B cell (primary cell): Measurements from ENCODE around the gene CHPT1. TPM values are rescaled to one million over a fixed set of nuclear protein-coding genes. Genes with fewer than 3 reads are reported as not detected.
"Not testable (repeated sequence)": the region's sequence is repeated elsewhere in the genome, so short reads cannot be mapped to it uniquely, and the experiment has no call there.

ENCODE experiments used
- ATAC-seq: fragments of 200-7000 bp; cut with Tn5 transposase; one replicate; pipeline ENCODE4 v1.10.0; 2021; ENCODE audit warnings: low read depth, mild to moderate bottlenecking, moderate number of reproducible peaks, moderate library complexity
- CTCF ChIA-PET: fragments of 350-600 bp; sonication (Branson Sonifier 250); formaldehyde crosslinking; loops from one replicate; lab custom pipeline; 2021; ENCODE audit warnings: antibody characterized with exemption, inconsistent platforms; lab: Charles Lee
- POLR2A ChIA-PET: fragments of 350-600 bp; sonication (Branson Sonifier 250); formaldehyde crosslinking; loops from one replicate; lab custom pipeline; 2021; ENCODE audit warnings: antibody characterized with exemption; lab: Charles Lee
- DNase-seq: peaks from one replicate; pipeline ENCODE4 v3.0.0; 2013
- H2AFZ ChIP-seq: 2 replicates; pipeline ENCODE4 v1.6.1; 2012; ENCODE audit warnings: mild to moderate bottlenecking, low read depth, low read length; ENCODE audit not compliant: insufficient read depth, poor library complexity, severe bottlenecking
- H3K27ac ChIP-seq, 2 donors: 1 replicate in 1 of 2; 2 replicates in 1 of 2; pipeline ENCODE4 v1.5.1; 2012 to 2013; ENCODE audit warnings: low read length in 2 of 2, mild to moderate bottlenecking in 2 of 2, moderate library complexity in 1 of 2
- H3K27me3 ChIP-seq, 4 experiments: fragments of 200-600 bp in 1 of 4; sonication (generic) in 1 of 4; replicated peaks in 1 of 4; 1 replicate in 2 of 4; 2 replicates in 2 of 4; pipeline versions ENCODE4 v1.6.1 to v1.7.0; 2013 to 2016; ENCODE audit warnings: low read length in 3 of 4, mild to moderate bottlenecking in 2 of 4, mixed read lengths in 1 of 4, moderate library complexity in 1 of 4; ENCODE audit not compliant: insufficient read depth in 4 of 4, control insufficient read depth in 3 of 4; ENCODE audit errors: control extremely low read depth in 1 of 4
- H3K36me3 ChIP-seq, 2 experiments: replicated peaks in 1 of 2; 1 replicate in 1 of 2; 2 replicates in 1 of 2; pipeline versions ENCODE4 v1.6.1 to v1.7.1; 2013; ENCODE audit warnings: low read length in 1 of 2; ENCODE audit not compliant: insufficient read depth in 2 of 2, control insufficient read depth in 1 of 2; ENCODE audit errors: control extremely low read depth in 1 of 2, extremely low read depth in 1 of 2
- H3K4me1 ChIP-seq, 2 donors: fragments of 200-600 bp in 1 of 2; sonication (generic) in 1 of 2; 1 replicate in 1 of 2; 2 replicates in 1 of 2; pipeline versions ENCODE4 v1.5.1 to v1.6.1; 2013 to 2017; ENCODE audit warnings: low read length in 2 of 2; ENCODE audit not compliant: control insufficient read depth in 2 of 2, insufficient read depth in 2 of 2
- H3K4me2 ChIP-seq: replicated peaks from 2 replicates; pipeline ENCODE3; 2012; ENCODE audit warnings: mild to moderate bottlenecking, low read depth, low read length; ENCODE audit not compliant: poor library complexity, severe bottlenecking
- H3K4me3 ChIP-seq, 5 experiments: fragments of 200-600 bp in 1 of 5; sonication (generic) in 1 of 5; 1 replicate in 3 of 5; 2 replicates in 2 of 5; pipeline versions ENCODE4 v1.5.1 to v1.7.0; 2011 to 2016; ENCODE audit warnings: low read length in 4 of 5, mild to moderate bottlenecking in 4 of 5, low read depth in 2 of 5, control low read depth in 1 of 5, moderate library complexity in 1 of 5; ENCODE audit not compliant: insufficient read depth in 1 of 5; ENCODE audit errors: control extremely low read depth in 1 of 5, extremely low read depth in 1 of 5
- H3K79me2 ChIP-seq: fragments of 200-600 bp; sonication (generic); one replicate; pipeline ENCODE4 v1.6.0; 2016; ENCODE audit warnings: low read length; ENCODE audit not compliant: control insufficient read depth, insufficient read depth
- H3K9ac ChIP-seq: fragments of 200-600 bp; sonication (generic); 2 replicates; pipeline ENCODE4 v1.6.1; 2017; ENCODE audit warnings: mild to moderate bottlenecking, low read length, moderate library complexity
- H3K9me3 ChIP-seq, 3 donors: one replicate each; pipeline versions ENCODE4 v1.6.1 to v1.7.1; 2013; ENCODE audit warnings: low read length in 2 of 3; ENCODE audit not compliant: control insufficient read depth in 2 of 3, insufficient read depth in 1 of 3; ENCODE audit errors: control extremely low read depth in 1 of 3
- H4K20me1 ChIP-seq: 2 replicates; pipeline ENCODE4 v1.6.0; 2012; ENCODE audit warnings: mild to moderate bottlenecking, low read length; ENCODE audit not compliant: insufficient read depth, control insufficient read depth, poor library complexity, severe bottlenecking
- H3K27ac Mint-ChIP-seq: one replicate; pipeline ENCODE4 v1.8.0; 2021; ENCODE audit warnings: mixed read lengths
- H3K27me3 Mint-ChIP-seq: one replicate; pipeline ENCODE4 v1.8.0; 2021; ENCODE audit warnings: mixed read lengths
- H3K4me1 Mint-ChIP-seq: one replicate; pipeline ENCODE4 v1.8.0; 2021; ENCODE audit warnings: mixed read lengths
- H3K4me3 Mint-ChIP-seq: one replicate; pipeline ENCODE4 v1.8.0; 2021; ENCODE audit warnings: mixed read lengths
- H3K9me3 Mint-ChIP-seq: one replicate; pipeline ENCODE4 v1.8.0; 2022; ENCODE audit warnings: mixed read lengths; ENCODE audit not compliant: insufficient read depth
- EZH2 ChIP-seq: IDR thresholded peaks from 2 replicates; pipeline ENCODE4 v1.6.1; 2012; ENCODE audit warnings: borderline replicate concordance, low read depth, mild to moderate bottlenecking, moderate library complexity, low read length; ENCODE audit not compliant: insufficient read depth, poor library complexity, severe bottlenecking
- WGBS: methylation state at CpG from one replicate; pipeline ENCODE4 v1.1.5; 2013; ENCODE audit warnings: missing lambda C conversion rate; ENCODE audit not compliant: insufficient coverage; 5-methylcytosine and 5-hydroxymethylcytosine counted together
- intact Hi-C: fragments of 100-400 bp; cut with micrococcal nuclease; formaldehyde crosslinking; loops from one replicate; pipeline ENCODE4 v1.10.0; 2022
- polyA plus RNA-seq: library from polyadenylated mRNA; depleted of rRNA; stranded (reverse); fragments of >200 nt; gene quantifications from 2 replicates; pipeline ENCODE4 v1.2.3, GENCODE V29; 2012
- total RNA-seq, 2 donors: library from RNA; stranded (reverse); fragments of 120-200 nt in 1 of 2; gene quantifications; 1 replicate in 1 of 2; 2 replicates in 1 of 2; pipeline versions ENCODE4 v1.2.3 to v1.2.4, GENCODE V29; 2013 to 2022
- TF ChIP-seq, protein P1 (sequence below): fragments of 200-600 bp; IDR thresholded peaks from one replicate; pipeline ENCODE4 v1.8.0; 2022; ENCODE audit warnings: antibody characterized with exemption, mild to moderate bottlenecking

CHPT1 gene
- total and polyA plus RNA-seq, 2 donors (not counting 1 experiment from before 2014, with no cell fraction given) = 46.9 to 215 TPM

DNA sequence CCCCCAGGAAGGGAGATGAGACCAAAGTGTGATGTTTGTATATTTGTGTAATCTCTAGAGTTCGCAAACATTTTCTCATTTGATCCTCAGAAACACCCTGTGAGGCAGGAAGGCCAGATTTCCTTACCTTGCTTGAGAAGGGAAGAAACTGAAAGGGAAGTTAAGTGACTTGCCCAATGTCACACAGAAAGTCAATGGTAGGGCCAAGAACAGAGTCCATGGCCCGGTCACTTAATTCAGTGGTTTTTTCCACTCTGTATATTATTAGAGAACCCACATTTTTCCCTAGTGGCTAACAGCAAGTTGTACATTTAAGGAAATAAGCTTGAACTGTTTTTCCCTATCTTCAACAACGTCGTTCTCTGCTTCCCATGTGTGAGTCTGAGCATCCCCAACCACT is 25.6 kb upstream of the CHPT1 start:
- DNase-seq (no peak), ATAC-seq (no peak)
- Histone ChIP-seq H3K4me1 (peaks cover 22 to 25% of the 10 kb centered on the region in 2 donors), H3K9ac (no peak overlapping the region), H3K4me3 (peak overlapping the region in 2 of 5 experiments; percentile 13 to 22), H3K27ac (no peak overlapping the region), H3K4me2 (peak overlapping the region; percentile 57), H3K36me3 (no peaks in the 10 kb centered on the region), H4K20me1 (no peaks in the 10 kb centered on the region), H3K79me2 (no peaks in the 10 kb centered on the region), H2AFZ (peak overlapping the region; percentile 29), H3K27me3 (no peaks in the 10 kb centered on the region), H3K9me3 (no peaks in the 10 kb centered on the region)
- POLR2A ChIA-PET = no interaction called here
- no CpG with 5 or more reads among the region's 4 CpGs for WGBS
- no peak for TF ChIP-seq EZH2
- TF ChIP-seq, protein P1, sequence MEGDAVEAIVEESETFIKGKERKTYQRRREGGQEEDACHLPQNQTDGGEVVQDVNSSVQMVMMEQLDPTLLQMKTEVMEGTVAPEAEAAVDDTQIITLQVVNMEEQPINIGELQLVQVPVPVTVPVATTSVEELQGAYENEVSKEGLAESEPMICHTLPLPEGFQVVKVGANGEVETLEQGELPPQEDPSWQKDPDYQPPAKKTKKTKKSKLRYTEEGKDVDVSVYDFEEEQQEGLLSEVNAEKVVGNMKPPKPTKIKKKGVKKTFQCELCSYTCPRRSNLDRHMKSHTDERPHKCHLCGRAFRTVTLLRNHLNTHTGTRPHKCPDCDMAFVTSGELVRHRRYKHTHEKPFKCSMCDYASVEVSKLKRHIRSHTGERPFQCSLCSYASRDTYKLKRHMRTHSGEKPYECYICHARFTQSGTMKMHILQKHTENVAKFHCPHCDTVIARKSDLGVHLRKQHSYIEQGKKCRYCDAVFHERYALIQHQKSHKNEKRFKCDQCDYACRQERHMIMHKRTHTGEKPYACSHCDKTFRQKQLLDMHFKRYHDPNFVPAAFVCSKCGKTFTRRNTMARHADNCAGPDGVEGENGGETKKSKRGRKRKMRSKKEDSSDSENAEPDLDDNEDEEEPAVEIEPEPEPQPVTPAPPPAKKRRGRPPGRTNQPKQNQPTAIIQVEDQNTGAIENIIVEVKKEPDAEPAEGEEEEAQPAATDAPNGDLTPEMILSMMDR = no peak
- Mint-ChIP-seq H3K4me1 (peaks cover 22% of the 10 kb centered on the region), H3K27me3 (no peaks in the 10 kb centered on the region), H3K27ac (peak overlapping the region; percentile 89), H3K4me3 (peak overlapping the region; percentile 83), H3K9me3 (no peaks in the 10 kb centered on the region)
- CTCF ChIA-PET = interaction anchor here (1.3 kb wide), 1 partner anchor 11 kb away, joined by 5 read pairs; no protein-coding TSS in a partner anchor
- intact Hi-C loops = loop anchor here (1.0 to 2.0 kb wide), 3 partner anchors 25 to 73 kb away; partner anchors contain the start of gene CHPT1

DNA sequence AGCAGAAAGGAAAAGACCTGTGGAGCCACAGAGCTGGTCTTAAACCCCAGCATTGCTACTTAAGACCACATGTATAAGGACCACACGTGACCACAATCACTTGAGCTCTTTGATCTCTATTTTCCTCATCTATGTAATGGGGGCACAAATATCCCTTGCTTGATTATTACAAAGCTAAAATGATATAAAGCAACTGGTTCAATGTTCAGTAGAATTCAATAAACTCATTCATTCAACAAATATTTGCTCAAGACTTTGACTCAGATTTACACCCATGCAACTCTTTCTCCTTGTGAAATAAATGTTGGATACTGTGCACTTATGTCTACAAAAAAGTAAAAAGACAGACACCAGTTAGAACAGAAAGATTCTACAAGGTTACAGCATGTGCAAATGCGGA is 21.9 kb upstream of the CHPT1 start:
- H3K9ac ChIP-seq = no peak overlapping the region
- DNase-seq (no peak), ATAC-seq (no peak)
- H3K27me3 ChIP-seq = no peaks in the 10 kb centered on the region
- H3K79me2 ChIP-seq = no peaks in the 10 kb centered on the region
- H3K4me1 Mint-ChIP-seq = peaks cover 18% of the 10 kb centered on the region
- no peaks in the 10 kb centered on the region for H3K36me3 ChIP-seq
- ChIA-PET POLR2A (no interaction called here), CTCF (interaction anchor here (0.6 to 1.7 kb wide), 6 partner anchors 8 to 163 kb away, joined by 3 to 7 read pairs (median 3); no protein-coding TSS in a partner anchor)
- H3K27me3 Mint-ChIP-seq = no peaks in the 10 kb centered on the region
- TF ChIP-seq, protein P1 = no peak
- TF ChIP-seq EZH2 = no peak
- intact Hi-C loops = no loop called here
- peaks cover 15 to 18% of the 10 kb centered on the region in 2 donors for H3K4me1 ChIP-seq
- H3K4me2 ChIP-seq = no peak overlapping the region
- H3K27ac Mint-ChIP-seq = no peak overlapping the region
- no peaks in the 10 kb centered on the region for H3K9me3 Mint-ChIP-seq
- no peaks in the 10 kb centered on the region for H3K9me3 ChIP-seq
- no peak overlapping the region for H3K4me3 Mint-ChIP-seq
- H3K4me3 ChIP-seq = no peak overlapping the region
- no peak overlapping the region for H2AFZ ChIP-seq
- WGBS = 100% methylated on average over 2 of the region's 2 CpGs
- H3K27ac ChIP-seq = no peak overlapping the region
- no peaks in the 10 kb centered on the region for H4K20me1 ChIP-seq

- H3K27me3 ChIP-seq, H3K4me3 ChIP-seq, H3K9me3 ChIP-seq, H3K9me3 Mint-ChIP-seq, POLR2A ChIA-PET, H3K27me3 Mint-ChIP-seq, H3K27ac Mint-ChIP-seq, ATAC-seq, H3K36me3 ChIP-seq, H2AFZ ChIP-seq, intact Hi-C loops, DNase-seq, H3K4me1 ChIP-seq, H3K79me2 ChIP-seq, H3K4me2 ChIP-seq, H3K27ac ChIP-seq, H4K20me1 ChIP-seq, H3K4me3 Mint-ChIP-seq, H3K9ac ChIP-seq: not testable (repeated sequence)
- no CpG with 5 or more reads among the region's 3 CpGs for WGBS
- CTCF ChIA-PET = interaction anchor here (1.0 to 1.7 kb wide), 3 partner anchors 9 to 83 kb away, joined by 3 to 7 read pairs (median 3); no protein-coding TSS in a partner anchor
- peaks cover 10% of the 10 kb centered on the region for H3K4me1 Mint-ChIP-seq
Measured at GRCh38 chr12:101676497-101676896, 20.9 kb upstream of the CHPT1 start.
